ENCODE data around the gene NDRG4. TPM values are rescaled to one million over a fixed set of nuclear protein-coding genes. Genes with fewer than 3 reads are reported as not detected.

Gene NDRG4
- total RNA-seq, 1 donor from 2014 or later = 8.7 TPM

- peaks cover 55% of the 10 kb centered on the region for H3K27me3 Mint-ChIP-seq (ENCODE audit: low read depth)
- no peaks in the 10 kb centered on the region for H3K9me3 Mint-ChIP-seq (ENCODE audit: low read depth)
- no peak for TF ChIP-seq CTCF (IDR thresholded peaks at IDR 0.05)
- DNase-seq (ENCODE audit: low spot score) = no peak
- H3K27ac Mint-ChIP-seq (ENCODE audit: unreplicated experiment) = no peak overlapping the region
- H3K4me1 Mint-ChIP-seq (ENCODE audit: low read depth) = no peaks in the 10 kb centered on the region
- no peak overlapping the region for H3K4me3 Mint-ChIP-seq (ENCODE audit: unreplicated experiment)
- no peaks in the 10 kb centered on the region for H3K36me3 Mint-ChIP-seq (ENCODE audit: low read depth)
Observed at GRCh38 chr16:58472827-58473226, 27.1 kb upstream of the NDRG4 start.

GRCh38 chr16:58474296-58474695, 25.6 kb upstream of the NDRG4 start:
- Mint-ChIP-seq H3K4me3 (ENCODE audit: unreplicated experiment) (no peak overlapping the region), H3K27ac (ENCODE audit: unreplicated experiment) (no peak overlapping the region), H3K9me3 (ENCODE audit: low read depth) (no peaks in the 10 kb centered on the region), H3K36me3 (ENCODE audit: low read depth) (no peaks in the 10 kb centered on the region), H3K4me1 (ENCODE audit: low read depth) (no peaks in the 10 kb centered on the region), H3K27me3 (ENCODE audit: low read depth) (peaks cover 44% of the 10 kb centered on the region)
- no peak for DNase-seq (ENCODE audit: low spot score)
- TF ChIP-seq CTCF (IDR thresholded peaks at IDR 0.05) = no peak

GRCh38 chr16:58475091-58475619, 24.8 kb upstream of the NDRG4 start:
- no peaks in the 10 kb centered on the region for H3K9me3 Mint-ChIP-seq (ENCODE audit: low read depth)
- H3K27me3 Mint-ChIP-seq (ENCODE audit: low read depth) = peaks cover 40% of the 10 kb centered on the region
- H3K4me1 Mint-ChIP-seq (ENCODE audit: low read depth) = no peaks in the 10 kb centered on the region
- H3K36me3 Mint-ChIP-seq (ENCODE audit: low read depth) = no peaks in the 10 kb centered on the region
- DNase-seq (ENCODE audit: low spot score) = no peak
- H3K27ac Mint-ChIP-seq (ENCODE audit: unreplicated experiment) = no peak overlapping the region
- no peak for TF ChIP-seq CTCF (IDR thresholded peaks at IDR 0.05)
- H3K4me3 Mint-ChIP-seq (ENCODE audit: unreplicated experiment) = no peak overlapping the region

- Mint-ChIP-seq H3K4me3 (ENCODE audit: unreplicated experiment) (no peak overlapping the region), H3K27ac (ENCODE audit: unreplicated experiment) (no peak overlapping the region), H3K27me3 (ENCODE audit: low read depth) (peaks cover 32% of the 10 kb centered on the region), H3K4me1 (ENCODE audit: low read depth) (no peaks in the 10 kb centered on the region), H3K9me3 (ENCODE audit: low read depth) (no peaks in the 10 kb centered on the region), H3K36me3 (ENCODE audit: low read depth) (no peaks in the 10 kb centered on the region)
- no peak for DNase-seq (ENCODE audit: low spot score)
- TF ChIP-seq CTCF (IDR thresholded peaks at IDR 0.05) = no peak
Observed at GRCh38 chr16:58476791-58477190, 23.2 kb upstream of the NDRG4 start.

- no peak overlapping the region for H3K4me3 Mint-ChIP-seq (ENCODE audit: unreplicated experiment)
- H3K27ac Mint-ChIP-seq (ENCODE audit: unreplicated experiment) = no peak overlapping the region
- peaks cover 25% of the 10 kb centered on the region for H3K27me3 Mint-ChIP-seq (ENCODE audit: low read depth)
- H3K9me3 Mint-ChIP-seq (ENCODE audit: low read depth) = no peaks in the 10 kb centered on the region
- TF ChIP-seq CTCF (IDR thresholded peaks at IDR 0.05) = no peak
- H3K4me1 Mint-ChIP-seq (ENCODE audit: low read depth) = no peaks in the 10 kb centered on the region
- no peak for DNase-seq (ENCODE audit: low spot score)
- H3K36me3 Mint-ChIP-seq (ENCODE audit: low read depth) = no peaks in the 10 kb centered on the region
Observed at GRCh38 chr16:58478427-58478826, 21.5 kb upstream of the NDRG4 start.
